Pulmonary artery endothelial cell (primary cell): ENCODE results near the gene FXYD7. TPM values are rescaled to one million over a fixed set of nuclear protein-coding genes. Genes with fewer than 3 reads are reported as not detected.
"Not testable (repeated sequence)": the region's sequence is repeated elsewhere in the genome, so short reads cannot be mapped to it uniquely, and the experiment has no call there.

ENCODE experiments used
- DNase-seq: peaks from one replicate; pipeline ENCODE4 v3.0.0-alpha.2; 2011; ENCODE audit warnings: low read depth, low spot score
- total RNA-seq: library from RNA; depleted of rRNA; stranded (reverse); fragments of >200 nt; gene quantifications from 2 replicates; pipeline ENCODE4 v1.2.3, GENCODE V29; 2014

The FXYD7 gene
- total RNA-seq, 1 donor from 2014 or later = not detected

DNA sequence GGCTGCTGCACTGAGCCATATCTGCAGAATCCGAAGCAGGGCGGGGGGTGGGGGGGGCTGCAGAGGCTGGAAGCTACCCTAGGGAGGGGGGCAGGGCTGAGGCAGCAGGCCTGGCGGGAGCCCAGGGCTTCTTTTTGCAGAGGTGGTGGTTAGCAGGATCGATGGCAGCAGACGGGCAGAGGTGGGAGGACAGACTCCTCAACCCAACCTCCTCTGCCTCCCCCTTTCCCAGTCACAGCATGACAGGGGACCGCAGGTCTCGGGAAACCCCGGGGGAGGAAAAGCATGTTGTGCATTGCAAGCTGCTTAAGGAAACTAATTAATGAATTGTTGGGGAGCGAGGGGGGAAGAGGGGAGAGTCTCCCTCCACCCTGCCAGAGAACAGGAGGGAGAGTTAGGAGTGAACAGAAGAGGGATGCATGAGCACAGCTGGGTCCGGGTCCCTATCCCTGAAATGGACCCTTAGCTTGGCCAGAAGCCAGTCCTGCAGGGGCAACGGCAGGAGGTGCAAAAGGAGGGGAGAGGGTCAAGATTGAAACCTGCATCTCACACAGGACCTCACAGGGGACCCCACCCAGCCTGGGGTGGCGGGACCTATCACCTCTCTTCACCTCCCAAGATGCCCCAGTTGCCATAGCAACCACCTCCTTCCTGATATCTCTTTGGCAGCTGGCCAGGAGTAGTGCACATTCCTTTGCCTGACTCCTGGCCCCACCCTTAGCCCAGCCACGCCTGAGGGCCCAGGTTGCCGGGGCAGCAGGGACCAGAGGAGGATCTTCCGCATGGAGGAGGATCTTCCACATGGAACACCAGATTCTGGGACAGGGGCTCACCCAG, 1.8 kb downstream of the FXYD7 start:
- no peak for DNase-seq

- no peak for DNase-seq
Observed at GRCh38 chr19:35146746-35147459, 3.8 kb downstream of the FXYD7 start.

DNA sequence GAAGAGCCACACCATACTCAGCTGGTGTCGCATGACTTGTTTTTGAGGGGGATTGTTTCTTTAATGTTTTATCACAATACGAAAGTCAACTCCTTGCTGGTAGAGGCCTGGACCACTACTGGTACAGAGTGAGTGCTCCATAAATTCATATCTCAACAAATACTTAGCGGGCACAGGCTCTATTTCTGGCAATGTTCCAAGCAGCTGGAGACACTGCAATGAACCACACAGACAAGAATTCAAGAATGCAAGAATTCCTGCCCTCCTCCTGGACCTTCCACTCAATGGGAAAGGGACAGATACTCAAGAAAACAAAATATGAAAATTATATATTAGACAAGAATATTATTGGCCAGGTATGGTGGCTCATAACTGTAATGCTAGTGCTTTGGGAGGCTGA, 6.4 kb downstream of the FXYD7 start:
- no peak for DNase-seq

GRCh38 chr19:35150445-35150844, 7.4 kb downstream of the FXYD7 start:
- no peak for DNase-seq

GRCh38 chr19:35151273-35152065, 8.4 kb downstream of the FXYD7 start:
- no peak for DNase-seq

- not testable (repeated sequence) for DNase-seq
Observed at GRCh38 chr19:35153129-35153522, 10.1 kb downstream of the FXYD7 start.

GRCh38 chr19:35153701-35154524, 10.9 kb downstream of the FXYD7 start:
- DNase-seq = no peak

DNA sequence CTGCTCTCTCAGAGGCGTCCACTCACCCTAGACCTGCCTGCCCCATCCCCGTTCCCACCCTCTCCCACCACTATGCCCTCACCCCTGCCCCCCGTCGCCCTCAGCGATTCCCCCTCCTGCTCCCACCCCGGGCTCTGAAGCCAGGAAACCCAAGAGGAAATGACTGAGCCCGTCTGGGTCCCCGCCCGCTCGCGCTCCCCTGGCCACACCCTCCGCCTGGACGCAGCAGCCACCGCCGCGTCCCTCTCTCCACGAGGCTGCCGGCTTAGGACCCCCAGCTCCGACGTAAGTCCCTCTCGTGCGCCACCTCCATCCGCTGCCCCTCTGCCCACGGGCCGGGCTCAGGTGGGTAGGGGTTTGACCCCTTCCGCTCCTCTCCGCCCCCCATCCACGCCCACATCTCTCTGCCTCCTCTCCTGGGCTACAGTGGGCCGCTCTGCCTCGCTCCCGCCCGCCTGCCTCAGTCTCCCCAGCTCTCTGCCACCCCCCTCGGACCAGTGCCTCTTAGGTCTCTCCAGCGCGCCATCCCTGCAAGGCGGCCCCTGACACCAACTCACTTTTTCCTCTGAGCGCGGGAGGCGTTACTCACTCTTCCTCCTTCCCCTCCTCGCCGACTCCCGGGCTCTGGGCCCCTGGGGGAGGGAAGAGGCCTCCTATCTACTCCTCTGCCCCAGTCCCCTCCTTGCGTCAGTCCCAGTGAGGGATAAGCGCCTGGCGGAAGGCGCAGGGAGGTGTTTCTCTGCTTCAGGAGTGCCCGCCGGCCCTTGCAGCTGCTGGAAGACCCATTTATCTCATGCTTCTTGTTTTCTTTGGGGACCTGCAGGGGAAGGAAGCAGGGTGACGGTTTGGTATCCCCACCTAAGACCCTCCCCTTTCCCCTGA, 11.7 kb downstream of the FXYD7 start, which contains the start of gene FXYD5:
TSS of gene FXYD5 (plus strand) at position 211 of the 882 bp plus-strand sequence. CDS start 816 bp downstream, outside the sequence.
- peak; percentile 36 for DNase-seq

DNA sequence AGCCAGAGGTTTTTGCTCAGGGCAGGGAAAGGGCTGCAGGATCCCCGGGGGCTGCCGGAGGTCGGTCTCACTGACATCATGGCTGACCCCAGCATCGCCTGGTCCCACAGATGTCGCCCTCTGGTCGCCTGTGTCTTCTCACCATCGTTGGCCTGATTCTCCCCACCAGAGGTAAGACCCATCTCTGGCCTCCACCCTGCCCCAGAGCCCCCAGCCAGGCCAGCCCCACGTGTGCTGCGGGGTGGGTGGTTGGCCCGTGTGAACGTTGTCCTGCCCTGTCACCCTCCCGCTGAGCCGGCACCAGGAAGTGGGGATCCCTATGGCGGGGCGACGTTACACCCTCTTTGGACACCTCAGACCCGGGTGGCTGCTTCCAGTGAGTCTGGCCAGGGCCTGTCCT, 12.4 kb downstream of the FXYD7 start:
- no peak for DNase-seq

- DNase-seq = no peak
Observed at GRCh38 chr19:35155981-35156672, 13.1 kb downstream of the FXYD7 start.

- DNase-seq = no peak
Observed at GRCh38 chr19:35156673-35157014, 13.6 kb downstream of the FXYD7 start.

GRCh38 chr19:35157431-35157830, 14.4 kb downstream of the FXYD7 start:
- no peak for DNase-seq

GRCh38 chr19:35159606-35160005, 16.6 kb downstream of the FXYD7 start:
- no peak for DNase-seq

DNA sequence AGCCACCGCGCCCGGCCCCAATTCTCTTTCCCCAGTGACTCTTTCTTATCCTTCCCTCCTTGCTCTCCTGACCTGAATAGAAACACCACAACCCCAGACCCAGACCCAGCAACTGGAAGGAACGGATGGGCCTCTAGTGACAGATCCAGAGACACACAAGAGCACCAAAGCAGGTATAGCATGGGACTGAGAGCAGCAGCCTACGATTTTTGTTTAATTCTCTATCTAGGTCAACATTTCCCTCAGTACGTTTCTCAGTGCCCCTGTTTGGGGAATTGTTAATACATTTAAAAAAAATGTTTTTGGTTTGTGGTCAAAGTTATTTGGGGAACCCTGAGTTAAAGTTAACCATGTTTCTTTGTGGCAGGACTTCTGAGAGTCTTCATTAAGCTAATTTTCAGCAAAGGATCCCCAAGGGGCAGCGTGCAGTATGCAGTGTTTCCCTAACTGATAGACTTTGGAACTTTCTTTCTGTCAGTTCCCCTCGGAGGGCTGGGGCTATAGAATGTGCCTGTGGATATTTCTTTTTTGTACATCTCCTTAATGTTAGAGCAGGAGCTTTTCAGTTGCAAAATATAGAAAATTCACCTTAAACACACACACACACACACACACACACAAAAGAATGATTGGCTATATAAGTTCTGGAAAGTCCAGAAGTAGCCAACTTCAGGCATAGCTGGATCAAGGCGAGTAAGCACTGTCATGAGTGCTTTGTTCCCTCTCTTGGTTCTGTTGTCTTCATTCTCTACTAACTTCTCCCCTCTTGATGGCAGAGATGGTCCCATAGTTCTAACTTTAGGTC, 17.8 kb downstream of the FXYD7 start:
- no peak for DNase-seq

DNA sequence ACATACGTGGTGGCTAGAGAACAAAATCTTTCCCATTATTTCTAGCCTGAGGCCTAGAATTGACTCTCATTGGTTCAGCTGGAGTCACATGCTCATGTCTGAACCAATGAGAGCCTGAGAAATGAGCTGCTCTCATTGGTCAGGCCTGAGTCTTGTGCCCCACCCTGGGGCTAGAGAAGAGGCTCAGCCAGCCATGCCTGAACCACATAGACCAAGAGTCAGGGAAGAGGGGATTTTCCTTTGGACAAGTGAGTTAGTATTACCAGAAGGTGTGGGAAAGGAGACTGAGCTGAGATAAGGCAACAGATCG, 18.3 kb downstream of the FXYD7 start:
- DNase-seq = no peak

GRCh38 chr19:35162471-35163326, 19.6 kb downstream of the FXYD7 start:
- no peak for DNase-seq

- no peak for DNase-seq
Observed at GRCh38 chr19:35164418-35164817, 21.4 kb downstream of the FXYD7 start.
